Endodermal cell (in vitro differentiated cells): ENCODE results near the gene PPP2R1A. TPM values are rescaled to one million over a fixed set of nuclear protein-coding genes. Genes with fewer than 3 reads are reported as not detected.

ENCODE experiments used
- DNase-seq: peaks from one replicate; pipeline ENCODE4 v3.0.0-alpha.2; 2017
- H3K27ac ChIP-seq: 2 replicates; pipeline ENCODE4 v1.5.1; 2013; ENCODE audit warnings: mild to moderate bottlenecking, low read depth, low read length, moderate library complexity
- H3K27me3 ChIP-seq: 2 replicates; pipeline ENCODE4 v1.6.1; 2013; ENCODE audit warnings: mild to moderate bottlenecking, low read length, moderate library complexity; ENCODE audit not compliant: insufficient read depth, control insufficient read depth, poor library complexity, severe bottlenecking
- H3K36me3 ChIP-seq: 2 replicates; pipeline ENCODE4 v1.7.0; 2013; ENCODE audit warnings: mild to moderate bottlenecking, low read length, moderate library complexity; ENCODE audit not compliant: control insufficient read depth, insufficient read depth
- H3K4me1 ChIP-seq: one replicate; pipeline ENCODE4 v1.7.0; 2013; ENCODE audit warnings: low read length; ENCODE audit not compliant: control insufficient read depth, insufficient read depth
- H3K4me3 ChIP-seq: 2 replicates; pipeline ENCODE4 v1.5.1; 2013; ENCODE audit warnings: mild to moderate bottlenecking, low read length, moderate library complexity
- H3K9ac ChIP-seq: 2 replicates; pipeline ENCODE4 v1.6.1; 2013; ENCODE audit warnings: mild to moderate bottlenecking, low read length, moderate library complexity; ENCODE audit not compliant: poor library complexity, severe bottlenecking; ENCODE audit errors: extremely low read depth
- H3K9me3 ChIP-seq: 2 replicates; pipeline ENCODE4 v1.6.1; 2013; ENCODE audit warnings: mild to moderate bottlenecking, low read length, moderate library complexity; ENCODE audit not compliant: control insufficient read depth
- H3K27ac Mint-ChIP-seq: 2 replicates; pipeline ENCODE4 v1.8.0; 2020; ENCODE audit warnings: mixed read lengths
- H3K27me3 Mint-ChIP-seq: 2 replicates; pipeline ENCODE4 v1.8.0; 2021; ENCODE audit warnings: mild to moderate bottlenecking, mixed read lengths; ENCODE audit not compliant: insufficient read depth
- H3K36me3 Mint-ChIP-seq: 2 replicates; pipeline ENCODE4 v1.8.0; 2020; ENCODE audit warnings: low read depth, mixed read lengths
- H3K4me1 Mint-ChIP-seq: 2 replicates; pipeline ENCODE4 v1.8.0; 2020; ENCODE audit warnings: mixed read lengths
- H3K4me3 Mint-ChIP-seq: 2 replicates; pipeline ENCODE4 v1.8.0; 2020; ENCODE audit warnings: mild to moderate bottlenecking, moderate library complexity, mixed read lengths
- H3K9me3 Mint-ChIP-seq: 2 replicates; pipeline ENCODE4 v1.8.0; 2020; ENCODE audit warnings: mild to moderate bottlenecking, mixed read lengths
- WGBS, 2 experiments: methylation state at CpG; one replicate each; pipeline versions ENCODE4 v1.1.5 to v1.1.7; 2013; ENCODE audit warnings: missing lambda C conversion rate in 2 of 2, mixed read lengths in 1 of 2; ENCODE audit not compliant: insufficient coverage in 1 of 2, insufficient read length in 1 of 2; 5-methylcytosine and 5-hydroxymethylcytosine counted together
- long read RNA-seq, 4 experiments: library from polyadenylated mRNA in 2 of 4; library from RNA in 1 of 4; library from capped mRNA in 1 of 4; stranded (forward) in 3 of 4; unstranded in 1 of 4; transcript quantifications; one replicate each; pipeline ENCODE4 v2.0.0, GENCODE V29; 2020 to 2021; ENCODE audit warnings: inconsistent platforms in 1 of 4
- polyA plus RNA-seq, 2 experiments: library from polyadenylated mRNA; stranded (reverse); fragments of 50-300 nt; gene quantifications; one replicate each; pipeline ENCODE4 v1.2.3, GENCODE V29; 2013
- total RNA-seq, 2 donors: library from RNA; stranded (reverse); fragmentation: NEBNext Ultra II Directional in 1 of 2; extraction: Animal tissue kit (Norgen Biotek cat#: 25700) in 1 of 2; gene quantifications; 2 replicates in 1 of 2; 3 replicates in 1 of 2; pipeline ENCODE4 v1.2.1, GENCODE V29; 2021
- TF ChIP-seq, protein P1 (sequence below): fragments of 200-600 bp; sonication (generic); conservative IDR thresholded peaks from 2 replicates; pipeline ENCODE4 v1.5.0; 2021; ENCODE audit warnings: antibody characterized with exemption, mild to moderate bottlenecking

The PPP2R1A gene
- 100 to 1,000 TPM; 345 to 348 TPM for total RNA-seq
- polyA plus RNA-seq (2013, experiment 1 of 2) = 262 TPM
- polyA plus RNA-seq (2013, experiment 2 of 2) = 237 TPM
- long read RNA-seq, experiment 1, full-length matches to known transcripts = 95 of 190 reads
- long read RNA-seq, experiment 1, partial matches to known transcripts = 61 of 190 reads
- long read RNA-seq, experiment 1, other reads (novel, unspliced or antisense) = 34 of 190 reads
- long read RNA-seq, experiment 2, full-length matches to known transcripts = 686 of 743 reads
- long read RNA-seq, experiment 2, partial matches to known transcripts = 48 of 743 reads
- long read RNA-seq, experiment 2, other reads (novel, unspliced or antisense) = 9 of 743 reads
- long read RNA-seq, experiment 3, full-length matches to known transcripts = 2,366 of 2,600 reads
- long read RNA-seq, experiment 3, partial matches to known transcripts = 195 of 2,600 reads
- long read RNA-seq, experiment 3, other reads (novel, unspliced or antisense) = 39 of 2,600 reads
- long read RNA-seq, experiment 4, full-length matches to known transcripts = 189 of 227 reads
- long read RNA-seq, experiment 4, partial matches to known transcripts = 36 of 227 reads
- long read RNA-seq, experiment 4, other reads (novel, unspliced or antisense) = 2 of 227 reads

DNA sequence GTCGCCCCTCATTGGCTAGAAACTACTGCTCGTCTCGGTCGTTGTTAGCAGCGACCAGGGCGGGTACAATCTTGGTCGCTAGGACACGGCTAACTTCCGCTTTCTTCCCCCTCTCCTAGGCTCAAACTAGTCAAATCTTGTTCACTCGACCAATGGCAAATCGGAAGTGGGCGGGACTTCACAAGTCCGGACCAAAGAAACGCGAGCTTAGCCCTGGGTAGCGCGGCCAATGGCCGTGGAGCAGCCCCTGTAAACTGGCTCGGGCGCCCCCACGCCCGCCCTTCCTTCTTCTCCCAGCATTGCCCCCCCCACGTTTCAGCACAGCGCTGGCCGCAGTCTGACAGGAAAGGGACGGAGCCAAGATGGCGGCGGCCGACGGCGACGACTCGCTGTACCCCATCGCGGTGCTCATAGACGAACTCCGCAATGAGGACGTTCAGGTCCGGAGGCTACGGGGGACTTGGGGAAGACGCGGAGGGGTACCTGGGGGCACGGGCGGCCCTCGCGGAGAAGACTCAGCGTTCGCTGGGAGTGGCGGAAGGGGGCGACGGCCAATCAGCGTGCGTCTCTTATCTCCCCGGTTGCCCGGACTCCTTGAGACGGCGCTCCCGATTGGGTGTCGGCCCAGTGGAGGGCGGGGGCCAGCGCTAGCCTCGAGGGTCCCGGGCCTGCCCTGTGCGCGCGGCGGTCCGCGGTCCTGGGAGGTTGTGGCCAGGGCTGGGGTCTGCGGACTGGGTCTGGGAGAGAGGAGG lies at the start of gene PPP2R1A:
PPP2R1A (plus strand) TSS at position 318 of the 752 bp plus-strand sequence; CDS start at position 363, 45 bp downstream.
- Histone ChIP-seq H3K9me3 (no peaks in the 10 kb centered on the region), H3K9ac (peak within 1 kb of the TSS; percentile 96), H3K27ac (peak within 1 kb of the TSS; percentile 92), H3K27me3 (no peaks in the 10 kb centered on the region), H3K36me3 (peaks cover 20% of the 10 kb centered on the region), H3K4me3 (peak within 1 kb of the TSS; percentile 98), H3K4me1 (no peaks in the 10 kb centered on the region)
- TF ChIP-seq, protein P1, sequence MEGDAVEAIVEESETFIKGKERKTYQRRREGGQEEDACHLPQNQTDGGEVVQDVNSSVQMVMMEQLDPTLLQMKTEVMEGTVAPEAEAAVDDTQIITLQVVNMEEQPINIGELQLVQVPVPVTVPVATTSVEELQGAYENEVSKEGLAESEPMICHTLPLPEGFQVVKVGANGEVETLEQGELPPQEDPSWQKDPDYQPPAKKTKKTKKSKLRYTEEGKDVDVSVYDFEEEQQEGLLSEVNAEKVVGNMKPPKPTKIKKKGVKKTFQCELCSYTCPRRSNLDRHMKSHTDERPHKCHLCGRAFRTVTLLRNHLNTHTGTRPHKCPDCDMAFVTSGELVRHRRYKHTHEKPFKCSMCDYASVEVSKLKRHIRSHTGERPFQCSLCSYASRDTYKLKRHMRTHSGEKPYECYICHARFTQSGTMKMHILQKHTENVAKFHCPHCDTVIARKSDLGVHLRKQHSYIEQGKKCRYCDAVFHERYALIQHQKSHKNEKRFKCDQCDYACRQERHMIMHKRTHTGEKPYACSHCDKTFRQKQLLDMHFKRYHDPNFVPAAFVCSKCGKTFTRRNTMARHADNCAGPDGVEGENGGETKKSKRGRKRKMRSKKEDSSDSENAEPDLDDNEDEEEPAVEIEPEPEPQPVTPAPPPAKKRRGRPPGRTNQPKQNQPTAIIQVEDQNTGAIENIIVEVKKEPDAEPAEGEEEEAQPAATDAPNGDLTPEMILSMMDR = no peak
- H3K27ac Mint-ChIP-seq = peak within 1 kb of the TSS; percentile 100
- 0 to 2% methylated on average over 13 to 70 of the region's 70 CpGs for WGBS, 2 experiments
- no peaks in the 10 kb centered on the region for H3K9me3 Mint-ChIP-seq
- H3K4me3 Mint-ChIP-seq = peak within 1 kb of the TSS; percentile 95
- H3K4me1 Mint-ChIP-seq = peaks cover 30% of the 10 kb centered on the region
- H3K27me3 Mint-ChIP-seq = no peaks in the 10 kb centered on the region
- peaks cover 27% of the 10 kb centered on the region for H3K36me3 Mint-ChIP-seq
- DNase-seq = peak; percentile 99

GRCh38 chr19:52141203-52141602 lies 48.6 kb upstream of the PPP2R1A start:
- H3K36me3 ChIP-seq = peaks cover 12% of the 10 kb centered on the region
- peaks cover 47% of the 10 kb centered on the region for H3K9me3 ChIP-seq
- TF ChIP-seq, protein P1 = no peak
- no peak overlapping the region for H3K27ac ChIP-seq
- no peak overlapping the region for H3K9ac ChIP-seq
- no peaks in the 10 kb centered on the region for H3K4me1 ChIP-seq
- Mint-ChIP-seq H3K4me3 (no peak overlapping the region), H3K27ac (no peak overlapping the region), H3K36me3 (peaks cover 14% of the 10 kb centered on the region), H3K4me1 (peaks cover 11% of the 10 kb centered on the region), H3K27me3 (no peaks in the 10 kb centered on the region), H3K9me3 (peaks cover 35% of the 10 kb centered on the region)
- H3K27me3 ChIP-seq = no peaks in the 10 kb centered on the region
- WGBS, 2 experiments = 79 to 92% methylated on average over 2 of the region's 2 CpGs
- no peak overlapping the region for H3K4me3 ChIP-seq
- no peak for DNase-seq

GRCh38 chr19:52142001-52142595 lies 47.8 kb upstream of the PPP2R1A start:
- TF ChIP-seq, protein P1 = no peak
- Mint-ChIP-seq H3K9me3 (peaks cover 37% of the 10 kb centered on the region), H3K27ac (no peak overlapping the region), H3K27me3 (no peaks in the 10 kb centered on the region), H3K4me3 (no peak overlapping the region), H3K36me3 (peaks cover 8% of the 10 kb centered on the region), H3K4me1 (peaks cover 11% of the 10 kb centered on the region)
- no peaks in the 10 kb centered on the region for H3K4me1 ChIP-seq
- peaks cover 6% of the 10 kb centered on the region for H3K36me3 ChIP-seq
- no peak for DNase-seq
- H3K9ac ChIP-seq = no peak overlapping the region
- no peak overlapping the region for H3K4me3 ChIP-seq
- H3K27ac ChIP-seq = no peak overlapping the region
- H3K9me3 ChIP-seq = peaks cover 49% of the 10 kb centered on the region
- no peaks in the 10 kb centered on the region for H3K27me3 ChIP-seq
- 86 to 95% methylated on average over 2 to 3 of the region's 3 CpGs for WGBS, 2 experiments
